Measurements from ENCODE around the gene TMEM209.

TMEM209 gene

DNA sequence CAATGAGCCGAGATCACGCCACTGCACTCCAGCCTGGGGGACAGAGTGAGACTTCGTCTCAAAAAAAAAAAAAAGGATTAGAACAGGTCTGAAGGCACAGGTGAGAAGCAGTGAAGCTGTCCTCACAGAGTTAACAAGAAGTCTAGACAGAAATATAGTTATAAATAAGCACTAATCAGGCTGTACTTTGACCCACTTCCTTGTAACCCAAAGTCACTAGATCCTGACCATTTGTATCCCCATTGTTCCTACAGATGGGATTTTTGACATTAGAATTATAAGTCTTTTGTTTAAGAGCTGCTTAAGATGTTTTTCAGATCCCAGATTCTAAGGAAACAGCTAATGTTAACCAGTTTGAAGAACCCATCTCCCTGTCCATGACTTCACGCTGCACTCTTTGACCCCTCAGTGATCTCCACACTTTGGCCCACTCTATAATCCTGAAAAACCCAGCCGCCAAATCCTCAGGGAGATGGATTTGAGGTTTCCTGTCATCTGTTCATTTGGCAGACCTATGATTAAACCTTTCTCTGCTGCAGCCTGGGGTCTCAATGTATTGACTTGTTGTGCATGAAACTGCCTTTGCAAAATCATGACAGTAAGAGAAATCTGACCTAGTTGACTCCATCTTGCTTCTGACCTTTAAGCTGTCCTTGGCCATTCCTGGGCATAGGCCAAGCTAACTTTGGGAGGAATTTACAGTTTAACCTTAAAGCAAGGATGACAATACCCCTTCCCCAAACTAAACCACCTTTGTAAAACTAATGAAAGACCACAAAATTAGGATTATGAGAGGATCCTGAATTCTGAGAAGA, 13.8 kb upstream of the TMEM209 start:
- no peak for DNase-seq (ENCODE audit: low read depth)
- TF ChIP-seq MYC (IDR thresholded peaks at IDR 0.05; ENCODE audit: low read depth, low read length), result no peak
- TF ChIP-seq, protein P1, sequence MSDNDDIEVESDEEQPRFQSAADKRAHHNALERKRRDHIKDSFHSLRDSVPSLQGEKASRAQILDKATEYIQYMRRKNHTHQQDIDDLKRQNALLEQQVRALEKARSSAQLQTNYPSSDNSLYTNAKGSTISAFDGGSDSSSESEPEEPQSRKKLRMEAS (IDR thresholded peaks at IDR 0.05; ENCODE audit: low read depth, low read length), result no peak
- TF ChIP-seq POLR2A (IDR thresholded peaks at IDR 0.05; ENCODE audit: extremely low read depth, insufficient read length), result no peak
- TF ChIP-seq, protein P2, sequence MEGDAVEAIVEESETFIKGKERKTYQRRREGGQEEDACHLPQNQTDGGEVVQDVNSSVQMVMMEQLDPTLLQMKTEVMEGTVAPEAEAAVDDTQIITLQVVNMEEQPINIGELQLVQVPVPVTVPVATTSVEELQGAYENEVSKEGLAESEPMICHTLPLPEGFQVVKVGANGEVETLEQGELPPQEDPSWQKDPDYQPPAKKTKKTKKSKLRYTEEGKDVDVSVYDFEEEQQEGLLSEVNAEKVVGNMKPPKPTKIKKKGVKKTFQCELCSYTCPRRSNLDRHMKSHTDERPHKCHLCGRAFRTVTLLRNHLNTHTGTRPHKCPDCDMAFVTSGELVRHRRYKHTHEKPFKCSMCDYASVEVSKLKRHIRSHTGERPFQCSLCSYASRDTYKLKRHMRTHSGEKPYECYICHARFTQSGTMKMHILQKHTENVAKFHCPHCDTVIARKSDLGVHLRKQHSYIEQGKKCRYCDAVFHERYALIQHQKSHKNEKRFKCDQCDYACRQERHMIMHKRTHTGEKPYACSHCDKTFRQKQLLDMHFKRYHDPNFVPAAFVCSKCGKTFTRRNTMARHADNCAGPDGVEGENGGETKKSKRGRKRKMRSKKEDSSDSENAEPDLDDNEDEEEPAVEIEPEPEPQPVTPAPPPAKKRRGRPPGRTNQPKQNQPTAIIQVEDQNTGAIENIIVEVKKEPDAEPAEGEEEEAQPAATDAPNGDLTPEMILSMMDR (IDR thresholded peaks at IDR 0.05; ENCODE audit: low read depth, low read length), result no peak
- no peak overlapping the region for H3K4me3 ChIP-seq (ENCODE audit: low read depth, low read length)

DNA sequence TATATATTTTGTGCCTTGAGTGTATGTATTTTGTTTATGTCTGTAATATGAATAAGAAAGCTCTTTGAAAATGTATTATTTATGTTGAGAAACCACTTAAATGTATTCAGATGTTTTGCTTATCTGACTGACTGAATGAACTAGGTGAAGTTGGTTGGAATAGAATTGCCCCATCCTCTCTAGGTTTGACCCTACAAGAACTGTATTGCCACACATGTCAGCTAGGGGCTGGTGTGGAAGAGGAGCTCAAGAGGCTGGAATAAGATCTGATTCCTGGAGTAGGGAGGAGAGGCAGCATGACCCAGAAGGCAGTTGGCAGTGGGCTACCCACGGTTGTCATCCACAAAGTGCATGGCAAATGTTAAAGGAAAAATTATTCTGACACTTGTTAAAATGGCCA, 11.5 kb upstream of the TMEM209 start:
- no peak for DNase-seq (ENCODE audit: low read depth)
- TF ChIP-seq, protein P2 (IDR thresholded peaks at IDR 0.05; ENCODE audit: low read depth, low read length), result no peak
- TF ChIP-seq POLR2A (IDR thresholded peaks at IDR 0.05; ENCODE audit: extremely low read depth, insufficient read length) (no peak), MYC (IDR thresholded peaks at IDR 0.05; ENCODE audit: low read depth, low read length) (no peak)
- TF ChIP-seq, protein P1 (IDR thresholded peaks at IDR 0.05; ENCODE audit: low read depth, low read length), result no peak
- H3K4me3 ChIP-seq (ENCODE audit: low read depth, low read length), result no peak overlapping the region

DNA sequence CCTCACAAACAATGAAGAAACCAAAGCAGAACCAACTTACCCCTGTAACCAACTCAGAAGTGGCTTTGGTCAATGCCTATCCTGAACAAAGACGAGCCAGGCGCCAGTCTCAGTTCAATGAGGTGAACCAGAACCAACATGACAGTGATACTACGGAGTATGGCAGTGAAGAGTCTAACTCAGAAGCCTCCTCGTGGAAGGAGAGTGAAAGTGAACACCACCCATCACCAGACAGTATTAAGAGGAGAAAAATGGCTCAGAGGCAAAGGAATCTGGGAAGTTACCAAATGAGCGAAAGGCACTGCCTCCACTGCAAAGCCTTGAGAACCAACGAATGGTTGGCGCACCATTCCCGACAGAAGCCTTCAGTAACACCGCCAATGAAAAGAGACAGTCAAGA, 10.8 kb upstream of the TMEM209 start:
- no peak for DNase-seq (ENCODE audit: low read depth)
- no peak overlapping the region for H3K4me3 ChIP-seq (ENCODE audit: low read depth, low read length)
- TF ChIP-seq POLR2A (IDR thresholded peaks at IDR 0.05; ENCODE audit: extremely low read depth, insufficient read length), result no peak
- TF ChIP-seq MYC (IDR thresholded peaks at IDR 0.05; ENCODE audit: low read depth, low read length), result no peak
- TF ChIP-seq, protein P1 (IDR thresholded peaks at IDR 0.05; ENCODE audit: low read depth, low read length), result no peak
- TF ChIP-seq, protein P2 (IDR thresholded peaks at IDR 0.05; ENCODE audit: low read depth, low read length), result no peak

DNA sequence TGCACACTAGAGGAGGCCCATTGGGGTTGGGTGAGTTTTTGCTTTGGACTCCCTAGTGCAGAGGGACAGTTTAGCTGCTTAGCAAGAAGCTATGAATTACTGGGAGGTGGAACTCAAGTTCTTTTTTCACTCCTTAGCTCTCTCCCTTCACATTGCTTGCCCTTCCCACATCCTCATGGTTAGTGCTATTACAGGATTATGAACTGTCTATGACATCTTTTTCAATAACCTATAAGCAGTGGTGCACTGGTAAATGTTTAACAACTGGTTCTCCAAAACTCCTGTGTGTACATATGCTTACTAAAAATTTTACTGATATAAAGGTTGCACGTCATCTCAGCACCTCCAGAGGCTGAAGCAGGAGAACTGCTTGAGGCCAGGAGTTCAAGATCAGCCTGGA, 8.6 kb upstream of the TMEM209 start:
- TF ChIP-seq, protein P2 (IDR thresholded peaks at IDR 0.05; ENCODE audit: low read depth, low read length), result no peak
- TF ChIP-seq POLR2A (IDR thresholded peaks at IDR 0.05; ENCODE audit: extremely low read depth, insufficient read length), result no peak
- TF ChIP-seq, protein P1 (IDR thresholded peaks at IDR 0.05; ENCODE audit: low read depth, low read length), result no peak
- no peak for TF ChIP-seq MYC (IDR thresholded peaks at IDR 0.05; ENCODE audit: low read depth, low read length)
- H3K4me3 ChIP-seq (ENCODE audit: low read depth, low read length), result no peak overlapping the region
- DNase-seq (ENCODE audit: low read depth), result no peak

DNA sequence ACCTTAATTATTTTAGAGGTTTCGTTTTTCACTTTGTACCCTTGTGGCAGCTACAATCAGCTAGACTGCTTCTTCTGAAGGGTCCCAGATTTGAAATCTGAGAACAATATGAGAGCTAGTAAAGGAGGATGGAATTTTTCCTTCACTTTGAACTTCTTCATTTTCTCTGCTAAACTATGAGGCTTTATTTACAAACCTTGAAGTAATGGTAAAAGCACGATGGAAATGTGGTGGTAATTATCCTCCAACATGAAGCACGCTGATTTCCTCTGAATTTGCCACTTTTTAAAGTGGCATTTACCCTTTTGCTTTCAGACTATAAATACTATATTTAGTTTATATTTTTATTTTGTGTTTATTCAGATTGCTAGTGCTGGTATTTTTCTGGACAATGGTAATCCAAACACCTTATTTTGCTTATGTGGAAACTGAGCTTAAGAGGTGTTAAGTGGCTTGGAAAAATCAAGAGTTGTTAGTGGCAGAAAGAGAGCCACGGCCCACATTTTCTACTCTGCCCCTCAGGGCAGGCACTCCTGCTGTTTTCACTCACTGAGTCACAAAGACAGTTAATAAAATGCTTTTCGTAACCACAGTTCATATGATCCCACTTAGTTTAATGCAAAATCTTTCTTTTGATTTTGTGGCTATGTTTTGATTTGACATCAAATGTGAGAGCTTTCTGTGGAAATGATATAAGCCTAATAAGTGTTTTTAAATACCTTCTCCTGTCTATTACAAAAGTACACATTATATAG, 5.2 kb upstream of the TMEM209 start:
- DNase-seq (ENCODE audit: low read depth), result no peak
- TF ChIP-seq, protein P1 (IDR thresholded peaks at IDR 0.05; ENCODE audit: low read depth, low read length), result no peak
- TF ChIP-seq, protein P2 (IDR thresholded peaks at IDR 0.05; ENCODE audit: low read depth, low read length), result no peak
- TF ChIP-seq MYC (IDR thresholded peaks at IDR 0.05; ENCODE audit: low read depth, low read length) (no peak), POLR2A (IDR thresholded peaks at IDR 0.05; ENCODE audit: extremely low read depth, insufficient read length) (no peak)
- no peak overlapping the region for H3K4me3 ChIP-seq (ENCODE audit: low read depth, low read length)
